H1 (cell line): ENCODE results near the gene NOXO1. TPM values are rescaled to one million over a fixed set of nuclear protein-coding genes. Genes with fewer than 3 reads are reported as not detected.

Experiments
- CTCF ChIA-PET: fragments of 300-600 bp; sonication (Branson Sonifier 250); formaldehyde crosslinking; loops from one replicate; lab custom pipeline; 2021; ENCODE audit not compliant: partially characterized antibody; lab: Charles Lee
- POLR2A ChIA-PET: fragments of 300-600 bp; sonication (Branson Sonifier 250); formaldehyde crosslinking; loops from one replicate; lab custom pipeline; 2021; ENCODE audit warnings: inconsistent platforms; ENCODE audit not compliant: partially characterized antibody; lab: Charles Lee
- DNase-seq, 2 experiments: peaks; one replicate each; pipeline versions ENCODE4 v3.0.0 to v3.0.0-alpha.2; 2010 to 2022; ENCODE audit warnings: low spot score in 2 of 2, low read depth in 1 of 2, mixed read lengths in 1 of 2
- FAIRE-seq: peaks from 2 replicates; lab custom pipeline; 2011; peaks lifted over from hg19 to GRCh38; lab: Jason Lieb, UNC
- H2AFZ ChIP-seq: 2 replicates; pipeline ENCODE4 v1.8.1; 2012; ENCODE audit warnings: low read length, inconsistent platforms
- H2AK5ac ChIP-seq: 2 replicates; pipeline ENCODE4 v1.6.1; 2013; ENCODE audit warnings: low read depth, low read length
- H2BK120ac ChIP-seq: replicated peaks from 2 replicates; pipeline ENCODE3; 2013; ENCODE audit warnings: low read depth, low read length, inconsistent platforms
- H2BK12ac ChIP-seq: 2 replicates; pipeline ENCODE4 v1.6.1; 2013; ENCODE audit warnings: low read depth, low read length
- H2BK15ac ChIP-seq: 2 replicates; pipeline ENCODE4 v1.6.1; 2013; ENCODE audit warnings: low read length
- H2BK20ac ChIP-seq: 2 replicates; pipeline ENCODE4 v1.6.1; 2013; ENCODE audit warnings: low read length
- H2BK5ac ChIP-seq: 2 replicates; pipeline ENCODE4 v1.6.1; 2013; ENCODE audit warnings: low read depth, low read length
- H3K14ac ChIP-seq: 2 replicates; pipeline ENCODE4 v1.6.1; 2013; ENCODE audit warnings: inconsistent platforms; ENCODE audit not compliant: insufficient read length
- H3K18ac ChIP-seq: 2 replicates; pipeline ENCODE4 v1.6.1; 2013; ENCODE audit warnings: low read length; ENCODE audit errors: extremely low read depth
- H3K23ac ChIP-seq: 2 replicates; pipeline ENCODE4 v1.6.1; 2013; ENCODE audit warnings: inconsistent platforms; ENCODE audit not compliant: insufficient read length
- H3K23me2 ChIP-seq: 2 replicates; pipeline ENCODE4 v1.6.1; 2013; ENCODE audit warnings: low read depth, low read length
- H3K27ac ChIP-seq: 2 replicates; pipeline ENCODE4 v1.6.1; 2011; ENCODE audit warnings: low read depth, low read length, inconsistent platforms
- H3K27me3 ChIP-seq, 4 experiments: replicated peaks in 1 of 4; 1 replicate in 1 of 4; 2 replicates in 3 of 4; pipeline versions ENCODE4 v1.6.1 to v1.8.1; 2011 to 2013; ENCODE audit warnings: low read length in 3 of 4, mild to moderate bottlenecking in 3 of 4, inconsistent platforms in 2 of 4, mixed read lengths in 2 of 4, moderate library complexity in 1 of 4; ENCODE audit not compliant: control insufficient read depth in 3 of 4, insufficient read depth in 3 of 4; ENCODE audit errors: extremely low read depth in 1 of 4
- H3K36me3 ChIP-seq, 4 experiments: 2 replicates each; pipeline versions ENCODE4 v1.6.1 to v1.8.1; 2011 to 2013; ENCODE audit warnings: mild to moderate bottlenecking in 4 of 4, low read length in 3 of 4, moderate library complexity in 2 of 4, control low read depth in 1 of 4, inconsistent platforms in 1 of 4; ENCODE audit not compliant: insufficient read depth in 4 of 4, control insufficient read depth in 2 of 4
- H3K4ac ChIP-seq: replicated peaks from 2 replicates; pipeline ENCODE3; 2013; ENCODE audit warnings: low read length, low read depth, mixed read lengths, inconsistent platforms; ENCODE audit not compliant: insufficient read length
- H3K4me1 ChIP-seq, 4 experiments: replicated peaks in 1 of 4; 1 replicate in 1 of 4; 2 replicates in 3 of 4; pipeline versions ENCODE4 v1.6.1 to v1.8.1; 2011 to 2013; ENCODE audit warnings: low read length in 3 of 4, inconsistent platforms in 2 of 4, mixed read lengths in 1 of 4; ENCODE audit not compliant: insufficient read depth in 4 of 4, control insufficient read depth in 3 of 4
- H3K4me2 ChIP-seq, 2 experiments: 2 replicates each; pipeline versions ENCODE4 v1.6.1 to v1.8.1; 2011 to 2013; ENCODE audit warnings: low read depth in 2 of 2, low read length in 2 of 2, control low read depth in 1 of 2, inconsistent platforms in 1 of 2, mild to moderate bottlenecking in 1 of 2; ENCODE audit not compliant: insufficient read depth in 1 of 2
- H3K4me3 ChIP-seq, 4 experiments: fragments of 200-600, 300-600 bp in 1 of 4; sonication (generic), shearing (Covaris generic), sonication (Bioruptor Twin) in 1 of 4; 2 replicates each; pipeline versions ENCODE4 v1.5.1 to v1.8.1; 2011 to 2016; ENCODE audit warnings: low read length in 4 of 4, low read depth in 3 of 4, control low read depth in 2 of 4, inconsistent platforms in 2 of 4, mild to moderate bottlenecking in 2 of 4, mixed read lengths in 1 of 4, moderate library complexity in 1 of 4; ENCODE audit not compliant: insufficient read depth in 2 of 4; ENCODE audit errors: extremely low read depth in 1 of 4
- H3K56ac ChIP-seq: replicated peaks from 2 replicates; pipeline ENCODE3; 2013; ENCODE audit warnings: low read depth, mild to moderate bottlenecking, mixed read lengths, low read length, inconsistent platforms; ENCODE audit not compliant: insufficient read length
- H3K79me1 ChIP-seq: 2 replicates; pipeline ENCODE4 v1.6.1; 2013; ENCODE audit warnings: low read depth, low read length, control low read depth
- H3K79me2 ChIP-seq, 2 experiments: 2 replicates each; pipeline versions ENCODE4 v1.6.1 to v1.8.1; 2012 to 2013; ENCODE audit warnings: low read length in 2 of 2, mild to moderate bottlenecking in 2 of 2, inconsistent platforms in 1 of 2; ENCODE audit not compliant: insufficient read depth in 2 of 2, control insufficient read depth in 1 of 2
- H3K9ac ChIP-seq, 4 experiments: replicated peaks in 1 of 4; 1 replicate in 1 of 4; 2 replicates in 3 of 4; pipeline versions ENCODE4 v1.6.1 to v1.8.1; 2011 to 2013; ENCODE audit warnings: low read depth in 3 of 4, low read length in 3 of 4, control low read depth in 2 of 4, mild to moderate bottlenecking in 2 of 4, moderate library complexity in 2 of 4, inconsistent platforms in 1 of 4; ENCODE audit errors: extremely low read depth in 1 of 4
- H3K9me3 ChIP-seq, 2 experiments: 2 replicates each; pipeline versions ENCODE4 v1.6.1 to v1.8.1; 2012 to 2013; ENCODE audit warnings: mild to moderate bottlenecking in 2 of 2, moderate library complexity in 2 of 2, control low read depth in 1 of 2, inconsistent platforms in 1 of 2, low read depth in 1 of 2, low read length in 1 of 2, mixed read lengths in 1 of 2; ENCODE audit not compliant: insufficient read depth in 2 of 2
- H4K20me1 ChIP-seq, 2 experiments: replicated peaks in 1 of 2; 2 replicates each; pipeline versions ENCODE3 to v1.8.1; 2011 to 2013; ENCODE audit warnings: inconsistent platforms in 2 of 2, low read length in 2 of 2, mild to moderate bottlenecking in 1 of 2; ENCODE audit not compliant: insufficient read depth in 2 of 2, control insufficient read depth in 1 of 2
- H4K5ac ChIP-seq: 2 replicates; pipeline ENCODE4 v1.6.1; 2013; ENCODE audit warnings: low read length, low read depth, mixed read lengths, inconsistent platforms; ENCODE audit not compliant: insufficient read length
- H4K8ac ChIP-seq: 2 replicates; pipeline ENCODE4 v1.8.0; 2013; ENCODE audit warnings: mild to moderate bottlenecking, moderate library complexity, low read length, inconsistent platforms; ENCODE audit not compliant: insufficient read depth; ENCODE audit errors: extremely low read depth
- H4K91ac ChIP-seq: replicated peaks from 2 replicates; pipeline ENCODE3; 2013; ENCODE audit warnings: low read length, mixed read lengths, inconsistent platforms; ENCODE audit not compliant: insufficient read length
- BACH1 ChIP-seq: IDR thresholded peaks from 2 replicates; pipeline ENCODE4 v1.6.1; 2012; ENCODE audit warnings: low read length, improper control_type of control experiment
- CBX5 ChIP-seq: fragments of 300-800, 300-1000 bp; sonication (generic); IDR thresholded peaks from 2 replicates; pipeline ENCODE4 v1.7.1; 2016; ENCODE audit warnings: antibody characterized with exemption, low read length, low read depth
- CBX8 ChIP-seq: fragments of 300-800, 300-1000 bp; sonication (generic); IDR thresholded peaks from 2 replicates; pipeline ENCODE4 v1.7.1; 2016; ENCODE audit warnings: low read depth, low read length, borderline replicate concordance
- JUN ChIP-seq: IDR thresholded peaks from 2 replicates; pipeline ENCODE4 v1.6.1; 2011; ENCODE audit warnings: low read depth, mild to moderate bottlenecking, improper control_type of control experiment, low read length
- JUND ChIP-seq: IDR thresholded peaks from 2 replicates; pipeline ENCODE4 v1.6.1; 2011; ENCODE audit warnings: mild to moderate bottlenecking, improper control_type of control experiment, low read length
- MAFK ChIP-seq: IDR thresholded peaks from 2 replicates; pipeline ENCODE4 v1.6.1; 2012; ENCODE audit warnings: low read depth, mild to moderate bottlenecking, improper control_type of control experiment, low read length
- WGBS, 2 experiments: shearing (Covaris generic) in 1 of 2; methylation state at CpG; one replicate each; pipeline versions ENCODE4 v1.1.6 to v1.1.7; 2013 to 2015; ENCODE audit warnings: low lambda C conversion rate in 2 of 2, mixed read lengths in 2 of 2, inconsistent platforms in 1 of 2, low coverage in 1 of 2, missing lambda C conversion rate in 1 of 2; ENCODE audit not compliant: insufficient replicate concordance in 2 of 2, insufficient coverage in 1 of 2, insufficient read length in 1 of 2; ENCODE audit errors: extremely low coverage in 1 of 2, missing lambda C conversion rate in 1 of 2; 5-methylcytosine and 5-hydroxymethylcytosine counted together
- polyA plus RNA-seq, 7 experiments: library from polyadenylated mRNA; depleted of rRNA in 3 of 7; stranded (reverse) in 5 of 7; unstranded in 2 of 7; fragments of >200 nt in 5 of 7; fragments of 200-250 nt in 2 of 7; gene quantifications; 1 replicate in 5 of 7; 2 replicates in 1 of 7; 4 replicates in 1 of 7; pipeline versions ENCODE4 v1.2.1 to v1.2.3, GENCODE V29; 2011 to 2013; ENCODE audit warnings: missing spikeins in 2 of 7, mixed read lengths in 2 of 7
- total RNA-seq: library from RNA; stranded (reverse); fragmentation: NEBNext Ultra II Directional; extraction: Animal tissue kit (Norgen Biotek cat#: 25700); gene quantifications from 2 replicates; pipeline ENCODE4 v1.2.1, GENCODE V29; 2021
- TF ChIP-seq, protein P1 (sequence below), 3 experiments: IDR thresholded peaks; 1 replicate in 2 of 3; 2 replicates in 1 of 3; pipeline versions ENCODE4 v1.5.1 to v1.6.1; 2011; ENCODE audit warnings: low read length in 3 of 3, mild to moderate bottlenecking in 3 of 3, inconsistent platforms in 2 of 3, low read depth in 1 of 3, moderate library complexity in 1 of 3; ENCODE audit not compliant: insufficient read depth in 1 of 3; ENCODE audit errors: control extremely low read depth in 1 of 3

NOXO1 gene
- total and polyA plus RNA-seq, 2 of the 8 experiments (the other 6 are each of a cell fraction or from before 2014, with no cell fraction given): 1.3 to 2.5 TPM

DNA sequence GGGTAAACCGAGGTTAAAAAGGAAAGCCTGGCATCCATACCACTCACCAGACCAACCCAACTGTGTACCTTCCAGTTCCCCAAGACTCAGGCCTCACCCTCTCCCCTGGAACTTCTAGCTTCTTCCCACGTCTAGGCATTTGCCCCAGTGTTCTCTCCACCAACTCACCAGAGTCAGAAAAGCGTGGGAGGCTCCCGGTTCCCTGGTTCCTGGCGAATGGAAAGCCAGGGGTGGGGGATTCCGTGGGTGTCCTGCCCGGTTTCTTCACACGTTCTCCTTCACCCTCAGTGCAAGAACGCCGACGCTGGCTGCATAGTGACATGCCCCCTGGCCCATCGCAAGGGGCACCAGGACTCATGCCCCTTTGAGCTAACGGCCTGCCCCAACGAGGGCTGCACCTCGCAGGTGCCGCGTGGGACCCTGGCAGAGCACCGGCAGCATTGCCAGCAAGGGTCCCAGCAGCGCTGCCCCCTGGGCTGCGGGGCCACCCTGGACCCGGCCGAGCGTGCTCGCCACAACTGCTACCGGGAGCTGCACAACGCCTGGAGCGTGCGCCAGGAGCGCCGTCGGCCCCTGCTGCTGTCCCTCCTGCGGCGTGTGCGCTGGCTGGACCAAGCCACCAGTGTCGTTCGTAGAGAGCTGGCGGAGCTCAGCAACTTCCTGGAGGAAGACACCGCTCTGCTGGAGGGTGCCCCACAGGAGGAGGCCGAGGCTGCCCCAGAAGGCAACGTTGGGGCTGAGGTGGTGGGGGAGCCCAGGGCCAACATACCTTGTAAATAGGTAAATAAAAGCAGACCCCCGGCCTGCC, 12.9 kb downstream of the NOXO1 start:
- no peaks in the 10 kb centered on the region for H3K27me3 ChIP-seq
- DNase-seq (no peak), FAIRE-seq (no peak)
- POLR2A ChIA-PET: interaction anchor here (0.8 to 19.8 kb wide), 12 partner anchors 8 to 187 kb away, joined by 3 to 736 read pairs (median 3); partner anchors contain the start of genes GFER, MSRB1, NDUFB10 and NOXO1
- no peaks in the 10 kb centered on the region for H3K9me3 ChIP-seq
- H2BK120ac ChIP-seq: no peak overlapping the region
- H3K4me1 ChIP-seq: peaks cover 0 to 15% (median 10%) of the 10 kb centered on the region in 4 experiments; a peak in 5 of 7 replicates
- TF ChIP-seq CBX8 (no peak), JUND (no peak), BACH1 (no peak), JUN (no peak), MAFK (no peak), CBX5 (no peak)
- TF ChIP-seq, protein P1, sequence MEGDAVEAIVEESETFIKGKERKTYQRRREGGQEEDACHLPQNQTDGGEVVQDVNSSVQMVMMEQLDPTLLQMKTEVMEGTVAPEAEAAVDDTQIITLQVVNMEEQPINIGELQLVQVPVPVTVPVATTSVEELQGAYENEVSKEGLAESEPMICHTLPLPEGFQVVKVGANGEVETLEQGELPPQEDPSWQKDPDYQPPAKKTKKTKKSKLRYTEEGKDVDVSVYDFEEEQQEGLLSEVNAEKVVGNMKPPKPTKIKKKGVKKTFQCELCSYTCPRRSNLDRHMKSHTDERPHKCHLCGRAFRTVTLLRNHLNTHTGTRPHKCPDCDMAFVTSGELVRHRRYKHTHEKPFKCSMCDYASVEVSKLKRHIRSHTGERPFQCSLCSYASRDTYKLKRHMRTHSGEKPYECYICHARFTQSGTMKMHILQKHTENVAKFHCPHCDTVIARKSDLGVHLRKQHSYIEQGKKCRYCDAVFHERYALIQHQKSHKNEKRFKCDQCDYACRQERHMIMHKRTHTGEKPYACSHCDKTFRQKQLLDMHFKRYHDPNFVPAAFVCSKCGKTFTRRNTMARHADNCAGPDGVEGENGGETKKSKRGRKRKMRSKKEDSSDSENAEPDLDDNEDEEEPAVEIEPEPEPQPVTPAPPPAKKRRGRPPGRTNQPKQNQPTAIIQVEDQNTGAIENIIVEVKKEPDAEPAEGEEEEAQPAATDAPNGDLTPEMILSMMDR (IDR thresholded peaks at IDR 0.05; ENCODE audit: control extremely low read depth in 1 of 3, insufficient read depth in 1 of 3, low read depth in 1 of 3, low read length in 3 of 3): no peak
- peaks cover 12 to 34% of the 10 kb centered on the region in 2 experiments for H3K79me2 ChIP-seq
- no peak overlapping the region for H2BK15ac ChIP-seq
- H3K4me3 ChIP-seq: no peak overlapping the region
- H3K18ac ChIP-seq: no peak overlapping the region
- H3K56ac ChIP-seq: no peak overlapping the region
- H4K8ac ChIP-seq: no peak overlapping the region
- no peak overlapping the region for H3K23ac ChIP-seq
- H3K36me3 ChIP-seq: peaks cover 5 to 9% (median 6%) of the 10 kb centered on the region in 4 experiments; a peak in 7 of 8 replicates
- H3K9ac ChIP-seq: no peak overlapping the region
- H2BK12ac ChIP-seq: no peak overlapping the region
- WGBS, 2 experiments: 92% methylated on average over 34 of the region's 41 CpGs; no CpG with 5 or more reads in 1 of the 2 experiments
- CTCF ChIA-PET: interaction anchor here (0.5 to 2.5 kb wide), 8 partner anchors 14 to 1011 kb away, joined by 3 to 7 read pairs (median 3); no protein-coding TSS in a partner anchor
- H3K79me1 ChIP-seq: peaks cover 18% of the 10 kb centered on the region
- no peak overlapping the region for H2BK20ac ChIP-seq
- no peak overlapping the region for H3K4me2 ChIP-seq
- no peak overlapping the region for H4K5ac ChIP-seq
- no peak overlapping the region for H2AFZ ChIP-seq
- no peak overlapping the region for H3K14ac ChIP-seq
- H3K27ac ChIP-seq: no peak overlapping the region
- H2AK5ac ChIP-seq: no peak overlapping the region
- H3K4ac ChIP-seq: no peak overlapping the region
- H4K91ac ChIP-seq: no peak overlapping the region
- H3K23me2 ChIP-seq: peaks cover 19% of the 10 kb centered on the region
- H4K20me1 ChIP-seq: peaks cover 9 to 14% of the 10 kb centered on the region in 2 experiments
- no peak overlapping the region for H2BK5ac ChIP-seq
